Esophagus squamous epithelium (tissue), 5 donors: ENCODE measurements around the gene C22orf15. TPM values are rescaled to one million over a fixed set of nuclear protein-coding genes. Genes with fewer than 3 reads are reported as not detected.

ENCODE experiments used
- DNase-seq: peaks from one replicate; lab custom pipeline; 2025; lab: John Stamatoyannopoulos, UW
- H3K27ac ChIP-seq, 4 donors: fragments of 200-600 bp; sonication (generic); one replicate each; pipeline ENCODE4 v1.5.1; 2016 to 2019; ENCODE audit warnings: mild to moderate bottlenecking in 1 of 4
- H3K27me3 ChIP-seq, 4 donors: fragments of 200-600 bp; sonication (generic); 1 replicate in 3 of 4; 2 replicates in 1 of 4; pipeline versions ENCODE4 v1.5.1 to v1.6.0; 2017 to 2021; ENCODE audit warnings: antibody characterized with exemption in 1 of 4
- H3K36me3 ChIP-seq, 3 donors: fragments of 200-600 bp; sonication (generic); one replicate each; pipeline ENCODE4 v1.5.1; 2016 to 2019
- H3K4me1 ChIP-seq, 3 donors: fragments of 200-600 bp; sonication (generic); one replicate each; pipeline ENCODE4 v1.5.1; 2017 to 2019
- H3K4me3 ChIP-seq, 4 donors: fragments of 200-600 bp; sonication (generic); 1 replicate in 3 of 4; 2 replicates in 1 of 4; pipeline ENCODE4 v1.5.1; 2016 to 2019; ENCODE audit warnings: mild to moderate bottlenecking in 2 of 4, moderate library complexity in 1 of 4
- H3K9me3 ChIP-seq, 3 donors: fragments of 200-600 bp; sonication (generic); one replicate each; pipeline ENCODE4 v1.5.1; 2016 to 2019
- POLR2A ChIP-seq, 4 donors: fragments of 450-650 bp; IDR thresholded peaks; one replicate each; pipeline ENCODE4 v1.6.1; 2017; ENCODE audit warnings: antibody characterized with exemption in 4 of 4, mild to moderate bottlenecking in 4 of 4, moderate library complexity in 3 of 4
- WGBS, 2 donors: methylation state at CpG; one replicate each; pipeline ENCODE4 v1.1.5; 2018; 5-methylcytosine and 5-hydroxymethylcytosine counted together
- intact Hi-C: fragments of 100-400 bp; cut with DNase I; formaldehyde crosslinking; loops from one replicate; pipeline ENCODE4 v1.15.0; 2022
- total RNA-seq, 4 donors: library from RNA; depleted of rRNA; stranded (reverse); fragments of >200 nt; gene quantifications; one replicate each; pipeline ENCODE4 v1.1.0, GENCODE V29; 2016
- TF ChIP-seq, protein P1 (sequence below), 6 experiments: fragments of 450-650 bp in 4 of 6; fragments of 200-600 bp in 2 of 6; sonication (generic) in 2 of 6; IDR thresholded peaks; one replicate each; pipeline ENCODE4 v1.5.1; 2016 to 2019; ENCODE audit warnings: antibody characterized with exemption in 6 of 6, mild to moderate bottlenecking in 4 of 6, moderate library complexity in 4 of 6
- donor health status: DM: yes; HTN: yes; CAD: no.

C22orf15 gene
- total RNA-seq, 4 donors from 2014 or later, result not detected

DNA sequence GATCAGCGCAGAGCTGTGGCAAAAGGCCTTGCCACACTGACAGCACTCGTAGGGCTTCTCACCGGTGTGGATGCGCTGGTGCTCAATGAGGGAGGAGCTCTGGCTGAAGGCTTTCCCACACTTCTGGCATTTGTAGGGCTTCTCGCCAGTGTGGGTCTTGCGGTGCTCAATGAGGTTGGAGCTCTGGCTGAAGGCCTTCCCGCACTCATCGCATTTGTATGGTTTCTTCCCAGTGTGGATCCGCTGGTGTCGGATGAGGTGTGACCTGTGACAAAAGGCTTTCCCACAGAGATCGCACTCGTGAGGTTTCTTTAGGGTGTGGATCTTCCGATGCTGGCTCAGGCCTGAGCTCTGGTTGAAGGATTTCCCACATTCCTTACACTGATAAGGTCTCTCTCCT lies 18.8 kb upstream of the C22orf15 start:
- Histone ChIP-seq H3K4me1 (peaks cover 0 to 7% (median 0%) of the 10 kb centered on the region in 3 donors), H3K4me3 (no peak overlapping the region), H3K27me3 (no peaks in the 10 kb centered on the region), H3K9me3 (no peaks in the 10 kb centered on the region), H3K27ac (no peak overlapping the region), H3K36me3 (peaks cover 9 to 50% (median 11%) of the 10 kb centered on the region in 3 donors)
- DNase-seq, result no peak
- 95 to 97% methylated on average over 6 to 10 of the region's 13 CpGs for WGBS, 2 donors
- no peak for TF ChIP-seq POLR2A (IDR thresholded peaks at IDR 0.05)
- TF ChIP-seq, protein P1, sequence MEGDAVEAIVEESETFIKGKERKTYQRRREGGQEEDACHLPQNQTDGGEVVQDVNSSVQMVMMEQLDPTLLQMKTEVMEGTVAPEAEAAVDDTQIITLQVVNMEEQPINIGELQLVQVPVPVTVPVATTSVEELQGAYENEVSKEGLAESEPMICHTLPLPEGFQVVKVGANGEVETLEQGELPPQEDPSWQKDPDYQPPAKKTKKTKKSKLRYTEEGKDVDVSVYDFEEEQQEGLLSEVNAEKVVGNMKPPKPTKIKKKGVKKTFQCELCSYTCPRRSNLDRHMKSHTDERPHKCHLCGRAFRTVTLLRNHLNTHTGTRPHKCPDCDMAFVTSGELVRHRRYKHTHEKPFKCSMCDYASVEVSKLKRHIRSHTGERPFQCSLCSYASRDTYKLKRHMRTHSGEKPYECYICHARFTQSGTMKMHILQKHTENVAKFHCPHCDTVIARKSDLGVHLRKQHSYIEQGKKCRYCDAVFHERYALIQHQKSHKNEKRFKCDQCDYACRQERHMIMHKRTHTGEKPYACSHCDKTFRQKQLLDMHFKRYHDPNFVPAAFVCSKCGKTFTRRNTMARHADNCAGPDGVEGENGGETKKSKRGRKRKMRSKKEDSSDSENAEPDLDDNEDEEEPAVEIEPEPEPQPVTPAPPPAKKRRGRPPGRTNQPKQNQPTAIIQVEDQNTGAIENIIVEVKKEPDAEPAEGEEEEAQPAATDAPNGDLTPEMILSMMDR (IDR thresholded peaks at IDR 0.05), result no peak
- intact Hi-C loops, result no loop called here

- intact Hi-C loops, result no loop called here
- TF ChIP-seq, protein P1 (IDR thresholded peaks at IDR 0.05), result no peak
- no peak for TF ChIP-seq POLR2A (IDR thresholded peaks at IDR 0.05)
- DNase-seq, result no peak
- no peak overlapping the region for H3K4me3 ChIP-seq
- peaks cover 9 to 50% (median 11%) of the 10 kb centered on the region in 3 donors for H3K36me3 ChIP-seq
- no peak overlapping the region for H3K27ac ChIP-seq
- H3K4me1 ChIP-seq, result peaks cover 0 to 8% (median 0%) of the 10 kb centered on the region in 3 donors
- 98 to 100% methylated on average over 2 to 6 of the region's 14 CpGs for WGBS, 2 donors
- H3K27me3 ChIP-seq, result no peaks in the 10 kb centered on the region
- no peaks in the 10 kb centered on the region for H3K9me3 ChIP-seq
Observed at GRCh38 chr22:23744485-23744884, 18.3 kb upstream of the C22orf15 start.

DNA sequence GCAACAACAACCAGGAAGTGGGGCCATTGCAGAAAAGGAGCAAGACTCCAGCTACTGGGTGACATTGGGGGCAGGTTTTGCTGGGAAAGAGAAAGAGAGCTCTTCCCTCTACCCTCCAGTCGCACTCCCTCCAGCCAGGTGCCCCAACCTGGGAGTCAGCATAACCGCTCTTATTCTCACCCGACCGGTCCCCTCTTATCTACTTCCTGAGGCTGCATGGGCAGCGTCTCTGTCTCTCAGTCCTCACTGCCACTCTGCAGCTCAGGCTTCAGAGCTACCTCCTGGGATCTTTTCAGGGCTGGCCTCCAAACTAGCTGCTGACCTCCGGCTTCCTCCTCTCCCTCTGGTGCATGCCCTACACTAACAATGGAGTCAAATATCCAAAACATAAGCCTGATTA lies 17.0 kb upstream of the C22orf15 start:
- no peak overlapping the region for H3K4me3 ChIP-seq
- H3K27me3 ChIP-seq, result no peaks in the 10 kb centered on the region
- WGBS, 2 donors, result 78 to 90% methylated on average over 6 of the region's 6 CpGs
- no peak for TF ChIP-seq POLR2A (IDR thresholded peaks at IDR 0.05)
- TF ChIP-seq, protein P1 (IDR thresholded peaks at IDR 0.05), result no peak
- H3K27ac ChIP-seq, result no peak overlapping the region
- no peak for DNase-seq
- H3K4me1 ChIP-seq, result peaks cover 0 to 19% (median 7%) of the 10 kb centered on the region in 3 donors
- H3K36me3 ChIP-seq, result peaks cover 9 to 50% (median 11%) of the 10 kb centered on the region in 3 donors
- intact Hi-C loops, result no loop called here
- no peaks in the 10 kb centered on the region for H3K9me3 ChIP-seq

DNA sequence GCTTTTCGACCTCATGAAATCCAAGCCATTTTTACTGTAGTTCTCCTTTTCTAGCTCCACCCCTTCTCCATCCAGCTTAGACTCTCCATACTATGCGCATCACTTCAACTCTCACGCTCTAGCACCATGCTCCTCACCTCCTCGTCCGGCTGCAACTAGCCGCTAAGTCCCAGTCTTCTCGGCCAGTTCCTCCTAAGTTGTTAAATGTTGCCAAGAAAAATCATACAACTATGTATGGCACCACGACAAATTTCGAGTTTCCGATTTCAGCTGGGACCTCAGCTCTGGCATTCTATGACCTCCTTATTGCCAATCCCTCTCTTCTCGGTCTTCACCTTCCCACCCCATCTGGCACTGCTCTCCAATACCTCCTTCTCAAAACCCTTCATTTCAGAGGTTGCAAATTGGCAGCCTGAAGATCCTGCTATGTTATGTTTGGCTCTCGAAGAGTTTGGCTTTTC lies 12.9 kb upstream of the C22orf15 start:
- intact Hi-C loops, result no loop called here
- Histone ChIP-seq H3K27ac (peak overlapping the region in 2 of 4 donors; percentile 94 to 96), H3K27me3 (no peaks in the 10 kb centered on the region), H3K9me3 (no peaks in the 10 kb centered on the region), H3K4me1 (peaks cover 0 to 26% (median 7%) of the 10 kb centered on the region in 3 donors), H3K4me3 (peak overlapping the region in 3 of 4 donors; percentile 71 to 92 (median 80)), H3K36me3 (peaks cover 0 to 9% (median 0%) of the 10 kb centered on the region in 3 donors)
- TF ChIP-seq, protein P1 (IDR thresholded peaks at IDR 0.05), result no peak
- WGBS, 2 donors, result 51 to 53% methylated on average over 12 of the region's 12 CpGs
- no peak for DNase-seq

- WGBS, 2 donors, result 36% methylated on average over 5 of the region's 5 CpGs
- H3K4me1 ChIP-seq, result peaks cover 0 to 30% (median 7%) of the 10 kb centered on the region in 3 donors
- no peak for DNase-seq
- H3K9me3 ChIP-seq, result no peaks in the 10 kb centered on the region
- intact Hi-C loops, result no loop called here
- H3K36me3 ChIP-seq, result peaks cover 0 to 5% (median 0%) of the 10 kb centered on the region in 3 donors
- no peaks in the 10 kb centered on the region for H3K27me3 ChIP-seq
- H3K27ac ChIP-seq, result peak overlapping the region; percentile 93 to 96 (median 94)
- H3K4me3 ChIP-seq, result peak overlapping the region; percentile 62 to 92 (median 76)
- TF ChIP-seq, protein P1 (IDR thresholded peaks at IDR 0.05), result no peak
- no peak for TF ChIP-seq POLR2A (IDR thresholded peaks at IDR 0.05)
Observed at GRCh38 chr22:23750367-23750713, 12.4 kb upstream of the C22orf15 start.
